GM12801 (cell line): Measurements from ENCODE around the gene ZNF518B.

Experiments
- TF ChIP-seq, protein P1 (sequence below): IDR thresholded peaks from one replicate; pipeline ENCODE4 v1.5.1; 2011; ENCODE audit warnings: control low read depth; ENCODE audit not compliant: insufficient read length; ENCODE audit errors: extremely low read depth

ZNF518B gene, protein sequence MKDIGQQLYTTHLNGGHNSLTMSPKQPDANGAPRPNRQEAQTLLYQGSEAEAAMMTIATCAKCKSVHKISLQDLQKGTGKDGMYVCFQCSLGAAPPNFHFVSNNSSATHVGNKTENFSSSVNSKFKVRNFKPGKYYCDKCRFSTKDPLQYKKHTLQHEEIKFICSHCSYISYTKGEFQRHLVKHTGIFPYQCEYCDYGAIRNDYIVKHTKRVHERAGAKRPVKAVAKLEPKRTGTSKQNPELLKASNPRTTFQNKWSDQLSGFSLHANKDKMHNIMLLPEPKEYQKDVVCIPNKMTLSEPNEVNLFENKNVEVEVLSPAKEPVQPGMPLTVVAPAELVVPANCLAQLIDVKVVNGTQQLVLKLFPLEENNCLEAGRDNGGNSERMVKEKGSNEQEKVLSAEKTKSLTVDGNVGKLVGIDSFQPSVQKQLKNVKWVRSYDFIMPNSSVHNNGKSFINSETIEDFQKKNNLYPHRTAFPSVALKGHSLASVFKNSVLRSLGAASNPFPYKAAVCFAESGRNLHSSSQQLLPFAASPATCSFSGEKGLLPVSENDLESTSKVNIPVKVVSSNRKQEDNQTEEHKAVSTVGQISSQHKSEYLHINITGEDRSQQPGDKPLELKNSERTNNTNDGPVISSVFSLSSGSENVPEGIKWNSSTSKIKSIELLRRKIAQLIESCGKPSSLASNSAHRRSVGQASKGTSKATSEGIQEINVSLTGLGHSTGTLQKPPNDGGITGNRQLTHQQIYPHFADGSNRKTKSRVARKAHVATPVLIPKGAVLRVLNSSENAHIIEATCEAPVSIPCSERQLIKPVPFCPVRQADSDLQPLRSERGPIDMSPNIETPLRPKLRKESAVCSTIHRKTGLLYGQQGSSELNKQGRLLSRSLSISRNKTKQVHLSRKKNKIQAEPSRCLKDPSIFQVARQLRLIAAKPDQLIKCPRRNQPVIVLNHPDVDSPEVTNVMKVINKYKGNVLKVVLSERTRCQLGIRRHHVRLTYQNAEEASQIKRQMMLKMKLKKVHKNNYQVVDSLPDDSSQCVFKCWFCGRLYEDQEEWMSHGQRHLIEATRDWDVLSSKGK

GRCh38 chr4:10457255-10457801, at the start of gene ZNF518B:
TSS of gene ZNF518B (minus strand) at chr4:10457426. CDS start at chr4:10446328, 11,098 bp downstream.
- TF ChIP-seq, protein P1, sequence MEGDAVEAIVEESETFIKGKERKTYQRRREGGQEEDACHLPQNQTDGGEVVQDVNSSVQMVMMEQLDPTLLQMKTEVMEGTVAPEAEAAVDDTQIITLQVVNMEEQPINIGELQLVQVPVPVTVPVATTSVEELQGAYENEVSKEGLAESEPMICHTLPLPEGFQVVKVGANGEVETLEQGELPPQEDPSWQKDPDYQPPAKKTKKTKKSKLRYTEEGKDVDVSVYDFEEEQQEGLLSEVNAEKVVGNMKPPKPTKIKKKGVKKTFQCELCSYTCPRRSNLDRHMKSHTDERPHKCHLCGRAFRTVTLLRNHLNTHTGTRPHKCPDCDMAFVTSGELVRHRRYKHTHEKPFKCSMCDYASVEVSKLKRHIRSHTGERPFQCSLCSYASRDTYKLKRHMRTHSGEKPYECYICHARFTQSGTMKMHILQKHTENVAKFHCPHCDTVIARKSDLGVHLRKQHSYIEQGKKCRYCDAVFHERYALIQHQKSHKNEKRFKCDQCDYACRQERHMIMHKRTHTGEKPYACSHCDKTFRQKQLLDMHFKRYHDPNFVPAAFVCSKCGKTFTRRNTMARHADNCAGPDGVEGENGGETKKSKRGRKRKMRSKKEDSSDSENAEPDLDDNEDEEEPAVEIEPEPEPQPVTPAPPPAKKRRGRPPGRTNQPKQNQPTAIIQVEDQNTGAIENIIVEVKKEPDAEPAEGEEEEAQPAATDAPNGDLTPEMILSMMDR, result no peak

DNA sequence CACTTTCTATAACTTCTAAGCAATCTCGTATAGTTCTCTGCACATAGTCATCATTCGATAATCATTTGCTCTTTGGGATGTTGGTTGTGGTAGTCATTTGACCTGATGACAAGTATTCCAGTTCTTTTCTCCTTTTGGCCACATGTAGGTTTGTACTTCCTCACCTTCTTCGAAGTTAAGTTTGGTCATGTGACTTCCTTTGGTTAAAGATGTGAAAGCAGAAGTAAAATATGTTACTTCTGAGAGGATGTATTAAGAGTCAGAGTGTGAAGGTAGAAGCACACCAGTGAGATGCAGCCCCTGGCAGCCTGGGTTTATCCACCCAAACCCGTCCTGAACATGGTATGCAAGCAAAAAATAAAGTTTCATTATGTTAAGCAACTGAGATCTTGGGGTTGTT, 48.9 kb upstream of the ZNF518B start:
- TF ChIP-seq, protein P1, result no peak

GRCh38 chr4:10504570-10505179, 47.4 kb upstream of the ZNF518B start:
- TF ChIP-seq, protein P1, result no peak

DNA sequence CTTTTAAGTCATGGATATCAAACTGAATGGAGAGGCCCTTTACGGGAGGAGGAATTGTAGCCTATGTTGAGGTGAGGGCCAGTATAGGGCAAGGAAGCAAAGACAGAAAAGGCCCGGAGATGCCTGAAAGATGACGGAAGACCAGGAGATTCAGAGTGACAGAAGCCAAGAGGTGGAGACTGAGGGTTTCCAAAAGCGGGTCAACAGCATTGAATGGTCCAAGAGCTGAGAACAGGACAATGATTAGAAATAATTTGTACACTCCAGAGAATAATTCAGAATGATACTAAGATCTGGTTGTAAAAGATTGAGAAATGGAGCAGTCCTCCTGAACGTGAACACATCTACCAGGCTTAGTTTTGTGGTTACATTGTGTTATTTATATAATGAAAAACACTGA, 45.5 kb upstream of the ZNF518B start:
- TF ChIP-seq, protein P1, result no peak

DNA sequence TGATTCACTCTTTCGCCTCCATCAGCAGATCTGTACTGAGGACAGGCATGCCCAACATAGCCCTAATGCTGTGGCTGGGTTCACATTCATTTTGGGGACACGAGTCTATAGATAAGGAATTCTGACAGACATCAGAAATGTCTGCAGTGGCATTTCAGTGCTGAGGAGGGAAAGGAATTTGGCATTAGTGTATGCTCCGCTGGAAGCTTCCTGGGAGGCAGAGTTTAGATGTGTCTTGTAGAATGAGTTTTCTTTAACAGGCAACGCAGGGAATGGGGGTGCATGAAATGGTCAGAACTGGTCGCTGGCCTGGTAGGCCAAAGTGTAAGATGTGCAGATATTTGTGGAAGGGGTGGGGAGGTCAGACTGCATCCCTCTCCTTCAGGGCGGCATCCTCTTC, 43.5 kb upstream of the ZNF518B start:
- TF ChIP-seq, protein P1, result no peak

- TF ChIP-seq, protein P1, result no peak
Observed at GRCh38 chr4:10496200-10496599, 39.0 kb upstream of the ZNF518B start.
